Thoracic aorta (tissue), 2 donors: ENCODE measurements around the gene PLXDC2. TPM values are rescaled to one million over a fixed set of nuclear protein-coding genes. Genes with fewer than 3 reads are reported as not detected.

Experiments
- ATAC-seq: fragments of 150-250 bp; one replicate; pipeline ENCODE4 v1.8.0; 2017; ENCODE audit warnings: low read depth; ENCODE audit not compliant: insufficient number of reproducible peaks, low FRiP score
- DNase-seq: peaks from one replicate; pipeline ENCODE4 v3.0.0-alpha.2; 2020; ENCODE audit warnings: low spot score
- H3K27ac ChIP-seq, 2 donors: fragments of 200-600 bp; sonication (generic); 1 replicate in 1 of 2; 2 replicates in 1 of 2; pipeline ENCODE4 v1.5.1; 2016; ENCODE audit warnings: mild to moderate bottlenecking in 2 of 2, moderate library complexity in 2 of 2
- H3K27me3 ChIP-seq: fragments of 200-600 bp; sonication (generic); replicated peaks from 2 replicates; pipeline ENCODE4 v1.6.0; 2016; ENCODE audit warnings: mild to moderate bottlenecking; ENCODE audit not compliant: insufficient read depth
- H3K36me3 ChIP-seq: fragments of 200-600 bp; sonication (generic); one replicate; pipeline ENCODE4 v1.5.1; 2016
- H3K4me1 ChIP-seq, 2 donors: fragments of 200-600 bp; sonication (generic); 1 replicate in 1 of 2; 2 replicates in 1 of 2; pipeline versions ENCODE4 v1.5.1 to v1.6.0; 2016; ENCODE audit warnings: low read depth in 2 of 2, mild to moderate bottlenecking in 1 of 2; ENCODE audit not compliant: control insufficient read depth in 1 of 2
- H3K4me3 ChIP-seq: fragments of 200-600 bp; sonication (generic); 2 replicates; pipeline ENCODE4 v1.5.1; 2016; ENCODE audit warnings: mild to moderate bottlenecking
- H3K9me3 ChIP-seq: fragments of 200-600 bp; sonication (generic); 2 replicates; pipeline ENCODE4 v1.5.1; 2016
- CTCF ChIP-seq: fragments of 200-600 bp; sonication (generic); IDR thresholded peaks from one replicate; pipeline ENCODE4 v1.5.1; 2019; ENCODE audit warnings: antibody characterized with exemption
- total RNA-seq, 2 donors: library from RNA; depleted of rRNA; stranded (reverse); fragments of >200 nt; gene quantifications; one replicate each; pipeline versions ENCODE4 v1.1.0 to v1.2.3, GENCODE V29; 2016

Gene PLXDC2
- total RNA-seq, 2 donors from 2014 or later = 105 to 155 TPM

GRCh38 chr10:20271490-20271889 lies 455.3 kb downstream of the PLXDC2 start:
- DNase-seq (no peak), ATAC-seq (no peak)
- Histone ChIP-seq H3K27me3 (no peaks in the 10 kb centered on the region), H3K4me1 (peaks cover 0 to 6% of the 10 kb centered on the region in 2 donors), H3K36me3 (no peaks in the 10 kb centered on the region), H3K27ac (no peak overlapping the region), H3K4me3 (no peak overlapping the region), H3K9me3 (no peaks in the 10 kb centered on the region)
- no peak for TF ChIP-seq CTCF

- no peak for ATAC-seq
- Histone ChIP-seq H3K4me1 (peaks cover 0 to 9% of the 10 kb centered on the region in 2 donors), H3K27ac (no peak overlapping the region), H3K27me3 (no peaks in the 10 kb centered on the region), H3K36me3 (no peaks in the 10 kb centered on the region), H3K4me3 (no peak overlapping the region), H3K9me3 (no peaks in the 10 kb centered on the region)
- DNase-seq = no peak
- no peak for TF ChIP-seq CTCF
These were observed 456.4 kb downstream of the PLXDC2 start for GRCh38 chr10:20272608-20273007.

GRCh38 chr10:20274571-20274970 lies 458.3 kb downstream of the PLXDC2 start:
- Histone ChIP-seq H3K4me1 (peaks cover 0 to 9% of the 10 kb centered on the region in 2 donors), H3K36me3 (no peaks in the 10 kb centered on the region), H3K9me3 (no peaks in the 10 kb centered on the region), H3K27ac (no peak overlapping the region), H3K27me3 (no peaks in the 10 kb centered on the region), H3K4me3 (no peak overlapping the region)
- DNase-seq = no peak
- no peak for TF ChIP-seq CTCF
- ATAC-seq = no peak

GRCh38 chr10:20276127-20276979 lies 460.1 kb downstream of the PLXDC2 start:
- Histone ChIP-seq H3K9me3 (no peaks in the 10 kb centered on the region), H3K4me3 (no peak overlapping the region), H3K4me1 (peaks cover 0 to 9% of the 10 kb centered on the region in 2 donors), H3K27me3 (no peaks in the 10 kb centered on the region), H3K36me3 (peaks cover 8% of the 10 kb centered on the region), H3K27ac (peak overlapping the region in 1 of 2 donors; percentile 14)
- DNase-seq = no peak
- no peak for TF ChIP-seq CTCF
- no peak for ATAC-seq

GRCh38 chr10:20277820-20278219 lies 461.6 kb downstream of the PLXDC2 start:
- H3K4me1 ChIP-seq = peaks cover 0 to 9% of the 10 kb centered on the region in 2 donors
- ATAC-seq = no peak
- no peak for TF ChIP-seq CTCF

More at GRCh38 chr10:20277820-20278219, 461.6 kb downstream of the PLXDC2 start:
- no peak for DNase-seq
- Histone ChIP-seq H3K4me3 (no peak overlapping the region), H3K36me3 (peaks cover 8% of the 10 kb centered on the region), H3K9me3 (no peaks in the 10 kb centered on the region), H3K27me3 (no peaks in the 10 kb centered on the region), H3K27ac (no peak overlapping the region)
